GM11168 (cell line): Measurements from ENCODE around the gene HNRNPA1L2.
"Not testable (repeated sequence)": the region's sequence is repeated elsewhere in the genome, so short reads cannot be mapped to it uniquely, and the experiment has no call there.

ENCODE experiments used
- in situ Hi-C: fragments of 300-500 bp; cut with MboI; formaldehyde crosslinking; loops from one replicate; pipeline ENCODE4 v1.12.0; 2022; ENCODE audit warnings: low sequenced_read_pairs; ENCODE audit not compliant: unreplicated experiment

Gene HNRNPA1L2

GRCh38 chr13:52638666-52639328 is 3.4 kb upstream of the HNRNPA1L2 start:
- in situ Hi-C loops = no loop called here

DNA sequence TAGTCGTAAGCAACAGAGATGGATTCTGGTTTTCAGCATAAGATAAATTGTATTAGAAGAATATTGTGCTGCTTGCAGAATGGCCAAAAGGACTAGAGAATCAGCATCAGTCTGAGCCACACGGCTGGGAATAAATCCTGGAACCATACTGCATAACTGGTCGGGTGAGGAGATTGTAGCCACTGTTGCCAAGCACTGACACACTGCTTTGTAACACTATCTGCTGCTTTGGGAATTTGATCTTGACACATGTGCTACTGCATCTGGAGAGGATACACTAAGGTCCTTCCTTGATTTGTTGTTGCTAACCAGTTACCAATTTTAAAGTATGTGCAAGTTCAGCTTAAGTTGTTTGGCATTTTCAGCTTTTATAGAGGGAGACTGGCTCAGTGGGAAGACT is 1.9 kb downstream of the HNRNPA1L2 start:
- in situ Hi-C loops = no loop called here

- in situ Hi-C loops = no loop called here
Observed at GRCh38 chr13:52646967-52647366, 4.7 kb downstream of the HNRNPA1L2 start.

DNA sequence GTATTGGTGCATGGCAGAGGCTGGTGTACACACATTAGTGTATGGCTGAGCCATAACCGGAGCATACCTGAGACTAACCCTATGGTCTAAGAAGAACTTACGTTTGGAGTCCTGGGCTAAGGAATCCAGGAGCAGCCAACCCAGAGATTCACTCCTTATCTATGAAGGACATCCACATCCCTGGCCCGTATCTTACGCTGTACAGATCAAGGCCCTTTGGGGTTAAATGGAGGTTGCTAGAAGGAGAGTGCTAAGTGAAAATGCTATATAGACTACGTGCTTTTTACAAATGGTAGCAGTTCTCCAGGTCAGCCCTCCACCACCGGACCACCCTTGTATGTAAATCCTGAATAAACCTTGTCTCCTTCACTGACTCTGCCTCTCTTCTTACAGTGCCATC is 8.5 kb downstream of the HNRNPA1L2 start:
- in situ Hi-C loops = no loop called here

DNA sequence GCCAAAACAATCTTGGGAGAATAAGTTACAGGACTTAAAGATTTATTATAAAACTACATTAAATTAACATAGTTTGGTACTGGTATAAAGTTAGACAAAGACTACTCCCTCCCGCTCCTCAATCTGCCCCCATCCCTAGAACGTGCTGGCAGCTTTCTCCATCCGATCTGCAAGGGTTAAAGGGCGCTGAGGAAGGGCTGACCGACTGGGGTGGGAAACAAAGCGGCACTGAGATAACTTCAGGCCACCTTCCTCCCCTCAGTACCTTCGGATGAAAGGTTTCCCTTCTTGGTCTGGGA is 9.6 kb downstream of the HNRNPA1L2 start:
- in situ Hi-C loops = no loop called here

DNA sequence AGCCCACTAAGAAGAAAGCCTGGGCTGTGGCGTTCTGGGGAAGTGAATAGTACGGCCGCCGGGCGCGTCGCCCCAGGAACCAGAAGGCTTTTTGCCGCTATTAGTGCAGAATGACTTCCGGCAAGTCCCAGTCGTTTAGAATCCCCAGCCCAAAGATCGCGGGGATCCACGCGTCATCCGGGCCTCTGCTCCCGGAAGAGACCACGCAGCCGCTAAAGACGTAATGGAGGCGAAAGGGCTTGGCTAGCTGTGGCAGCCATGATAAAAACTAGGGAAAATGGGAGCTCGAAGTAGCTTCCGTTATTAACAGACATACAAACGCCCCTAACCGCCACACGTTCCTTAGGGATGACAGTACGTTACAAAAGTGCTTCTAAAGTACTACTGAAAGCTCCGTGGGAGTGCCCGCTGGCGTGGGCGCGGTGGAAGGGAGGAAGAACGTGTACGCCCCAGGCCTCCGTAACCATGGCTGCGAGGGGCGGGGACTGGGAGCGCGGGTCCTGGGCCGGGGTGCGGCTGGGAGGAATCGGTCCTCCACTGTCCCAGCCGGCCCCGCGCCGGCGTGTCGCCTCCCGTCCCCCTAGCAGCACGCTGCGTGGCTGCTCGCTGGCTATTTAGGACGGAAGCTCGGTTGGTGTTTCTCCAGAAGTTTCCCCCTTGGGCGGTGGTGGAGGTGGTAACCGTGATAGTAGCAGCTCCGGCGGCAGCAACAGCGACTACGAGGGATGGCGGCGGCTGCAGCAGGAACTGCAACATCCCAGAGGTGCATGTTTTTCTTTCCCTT is 10.2 kb downstream of the HNRNPA1L2 start, which contains the start of gene SUGT1:
TSS of gene SUGT1 (plus strand) at position 641 of the 784 bp plus-strand sequence. CDS start at position 726, 85 bp downstream.
- in situ Hi-C loops = no loop called here

DNA sequence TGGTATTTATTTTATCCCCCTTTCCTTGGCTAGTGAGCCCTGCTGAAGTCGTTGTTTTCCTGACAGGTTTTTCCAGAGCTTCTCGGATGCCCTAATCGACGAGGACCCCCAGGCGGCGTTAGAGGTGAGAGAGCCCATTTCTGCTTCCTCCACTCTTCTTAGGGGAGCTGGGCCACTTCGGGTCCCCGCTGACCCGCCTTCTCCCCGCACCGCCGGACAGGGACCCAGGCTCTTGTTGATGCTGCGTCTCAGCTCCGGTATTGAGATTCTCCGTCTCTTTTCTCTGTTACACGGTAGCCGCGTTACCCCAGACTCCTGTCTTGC is 10.7 kb downstream of the HNRNPA1L2 start:
- in situ Hi-C loops = no loop called here

GRCh38 chr13:52659340-52659739 is 17.1 kb downstream of the HNRNPA1L2 start:
- in situ Hi-C loops = no loop called here

GRCh38 chr13:52664272-52664671 is 22.0 kb downstream of the HNRNPA1L2 start:
- in situ Hi-C loops = no loop called here

GRCh38 chr13:52665325-52665724 is 23.1 kb downstream of the HNRNPA1L2 start:
- in situ Hi-C loops = no loop called here

- in situ Hi-C loops = no loop called here
Observed at GRCh38 chr13:52669677-52670076, 27.4 kb downstream of the HNRNPA1L2 start.

- in situ Hi-C loops = no loop called here
Observed at GRCh38 chr13:52670726-52671125, 28.5 kb downstream of the HNRNPA1L2 start.

GRCh38 chr13:52673465-52673864 is 31.2 kb downstream of the HNRNPA1L2 start:
- in situ Hi-C loops = no loop called here

DNA sequence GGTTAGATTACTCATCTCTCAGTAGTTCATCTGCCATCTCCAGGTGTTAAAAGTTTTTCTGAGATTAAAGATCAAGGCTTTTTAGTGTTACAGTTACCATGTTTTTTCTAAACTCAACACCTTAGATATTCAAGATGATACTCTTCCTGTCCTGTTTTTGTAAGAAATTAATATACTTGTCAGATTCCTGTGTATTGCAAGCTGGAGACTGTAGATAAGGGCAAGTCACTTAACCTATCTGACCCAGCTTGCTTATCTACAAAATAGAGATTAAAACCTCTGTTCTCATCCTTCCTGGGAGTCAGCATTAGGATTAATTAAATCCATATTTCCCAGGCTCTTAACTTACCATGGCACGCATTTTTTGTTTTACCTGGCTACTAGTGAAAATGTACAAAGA is 35.6 kb downstream of the HNRNPA1L2 start:
- in situ Hi-C loops = no loop called here

GRCh38 chr13:52685806-52686205 is 43.6 kb downstream of the HNRNPA1L2 start:
- in situ Hi-C loops = not testable (repeated sequence)

DNA sequence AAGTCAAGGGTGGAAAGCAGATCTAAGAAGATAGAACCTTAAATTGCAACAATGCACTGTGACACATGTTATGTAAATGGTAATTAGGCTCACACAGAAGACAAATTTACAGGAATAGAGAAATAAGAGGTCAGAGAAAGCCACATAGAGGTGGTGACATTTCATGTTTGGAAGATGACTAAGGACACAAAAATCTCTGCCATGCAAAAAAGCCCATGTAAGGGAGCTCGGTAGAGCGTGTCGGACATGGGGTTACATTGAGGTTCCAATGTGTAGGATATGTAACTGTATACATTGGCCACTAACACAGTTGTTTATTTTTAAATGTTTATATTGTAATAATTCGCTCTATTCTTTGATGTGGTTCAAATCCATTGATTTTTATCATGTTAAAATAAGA is 44.1 kb downstream of the HNRNPA1L2 start:
- in situ Hi-C loops = no loop called here
